GM18907 (cell line): Measurements from ENCODE around the gene VSIG10L.

Experiments
- ATAC-seq: cut with Tn5 transposase; IDR thresholded peaks from one replicate; pipeline ENCODE4 v1.9.1; 2021; ENCODE audit warnings: mild to moderate bottlenecking, moderate library complexity; ENCODE audit not compliant: unreplicated experiment

VSIG10L gene

DNA sequence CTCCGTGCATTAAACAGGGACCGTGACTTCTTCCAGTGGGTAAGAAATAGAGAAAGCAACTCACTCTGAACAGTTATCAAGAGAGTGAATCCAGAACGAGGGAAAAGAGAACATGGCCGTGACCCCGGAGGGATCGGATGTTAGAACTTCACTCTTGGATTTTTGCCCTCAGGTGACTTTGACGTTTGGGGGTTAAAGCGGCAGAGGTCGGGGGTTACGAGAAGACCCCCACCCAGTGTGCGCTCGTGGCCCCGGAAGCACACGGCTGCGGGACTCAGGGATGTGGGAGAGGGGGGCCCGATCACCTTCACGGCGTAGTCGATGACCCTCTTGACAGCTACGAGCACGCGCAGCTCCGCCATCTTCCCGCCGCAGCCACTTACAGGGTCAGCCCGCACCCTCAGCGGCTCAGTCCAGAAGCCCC, 24.0 kb upstream of the VSIG10L start, which contains the start of gene ETFB:
ETFB (minus strand) TSS at position 424 of the 424 bp plus-strand sequence; CDS start at position 362, 62 bp downstream.
- no peak for ATAC-seq

GRCh38 chr19:51365211-51365964, 23.4 kb upstream of the VSIG10L start:
- ATAC-seq = no peak

GRCh38 chr19:51364200-51365106, 22.5 kb upstream of the VSIG10L start:
- no peak for ATAC-seq

DNA sequence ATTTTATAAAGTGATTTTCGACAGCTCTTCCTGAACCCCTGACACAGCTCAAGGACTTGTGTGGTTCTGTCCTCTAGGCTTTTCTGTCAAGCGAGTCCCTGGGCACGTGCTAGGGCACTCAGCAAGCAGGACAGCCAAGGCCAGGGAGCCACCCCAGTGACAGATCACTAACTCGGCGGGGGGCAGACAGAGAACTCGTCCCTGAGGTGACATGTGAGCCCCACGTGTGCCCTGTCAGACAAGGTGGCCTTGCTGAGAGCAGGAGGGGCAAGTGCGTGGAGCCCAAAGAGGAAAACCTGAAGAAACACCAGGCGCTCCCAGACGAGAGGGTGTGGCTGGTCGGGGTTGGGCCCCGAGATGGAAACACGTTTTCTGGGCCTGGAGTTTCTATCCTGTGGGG, 19.3 kb upstream of the VSIG10L start:
- ATAC-seq = no peak

DNA sequence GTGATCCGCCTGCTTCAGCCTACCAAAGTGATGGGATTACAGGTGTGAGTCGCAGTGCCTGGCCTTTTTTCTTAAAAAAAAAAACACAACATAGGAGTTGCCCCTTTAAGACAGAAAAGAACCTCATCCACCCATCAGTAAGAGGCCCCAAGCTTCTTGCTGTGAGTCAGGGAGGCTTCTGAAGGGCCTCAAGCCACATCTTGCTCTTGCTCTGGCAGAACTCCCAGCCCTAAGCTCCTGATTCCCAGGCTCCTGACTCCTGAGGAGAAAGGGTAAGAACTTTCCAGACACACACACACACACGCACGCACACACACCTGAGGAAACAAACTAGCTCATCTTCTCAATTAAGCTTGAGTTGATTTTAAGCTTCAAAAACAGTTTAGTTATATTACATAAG, 17.4 kb upstream of the VSIG10L start:
- no peak for ATAC-seq

- no peak for ATAC-seq
Observed at GRCh38 chr19:51357952-51358351, 16.0 kb upstream of the VSIG10L start.

- no peak for ATAC-seq
Observed at GRCh38 chr19:51356159-51356801, 14.3 kb upstream of the VSIG10L start.

DNA sequence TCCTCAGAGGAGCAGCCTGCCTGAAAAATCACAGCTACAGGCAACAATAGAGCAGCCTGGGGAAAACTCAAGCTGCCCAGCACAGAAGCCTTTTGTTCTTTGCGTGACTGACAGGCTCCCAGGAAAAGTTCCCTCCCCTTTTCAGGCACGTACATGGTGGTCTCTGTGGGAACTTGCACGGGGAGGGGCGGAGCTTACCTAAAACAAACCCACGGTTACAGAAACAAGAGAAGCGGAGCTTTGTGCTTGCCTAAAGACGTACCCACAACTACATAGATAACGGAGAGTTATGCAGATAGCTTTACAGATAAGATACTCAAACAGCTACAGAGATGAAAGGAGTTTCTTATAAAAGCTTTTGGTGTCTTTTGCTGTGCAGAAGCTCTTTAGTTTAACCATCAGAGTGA, 12.8 kb upstream of the VSIG10L start:
- no peak for ATAC-seq

DNA sequence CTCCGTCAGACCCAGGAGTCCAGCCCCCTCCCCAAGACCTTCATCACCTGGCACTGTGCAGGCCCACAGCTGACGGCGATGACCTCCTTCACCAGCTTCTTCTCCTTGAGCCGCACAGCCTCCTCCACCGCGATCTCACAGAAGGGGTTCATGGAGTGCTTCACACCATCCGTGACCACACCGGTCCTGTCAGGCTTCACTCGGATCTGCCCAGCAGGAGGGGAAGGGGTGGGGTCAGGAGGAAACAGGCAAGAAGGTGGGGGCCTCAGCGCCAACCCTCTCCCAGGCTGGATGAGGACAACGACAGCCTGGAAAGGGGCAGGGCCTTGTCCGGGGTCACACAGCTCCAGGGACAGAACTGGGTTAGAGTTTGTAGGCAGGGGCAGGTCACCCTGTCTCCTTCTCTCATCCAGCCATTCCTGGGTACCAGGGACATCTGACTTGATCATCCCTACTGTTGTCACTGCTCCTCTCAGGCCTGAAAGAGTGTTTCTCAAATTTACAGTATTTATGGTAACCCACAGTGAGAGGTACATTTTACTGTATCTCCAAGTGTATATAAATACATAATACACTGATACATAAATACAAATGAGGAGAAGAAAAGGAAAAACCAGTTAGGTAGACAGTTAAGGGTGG, 12.3 kb upstream of the VSIG10L start:
- no peak for ATAC-seq

DNA sequence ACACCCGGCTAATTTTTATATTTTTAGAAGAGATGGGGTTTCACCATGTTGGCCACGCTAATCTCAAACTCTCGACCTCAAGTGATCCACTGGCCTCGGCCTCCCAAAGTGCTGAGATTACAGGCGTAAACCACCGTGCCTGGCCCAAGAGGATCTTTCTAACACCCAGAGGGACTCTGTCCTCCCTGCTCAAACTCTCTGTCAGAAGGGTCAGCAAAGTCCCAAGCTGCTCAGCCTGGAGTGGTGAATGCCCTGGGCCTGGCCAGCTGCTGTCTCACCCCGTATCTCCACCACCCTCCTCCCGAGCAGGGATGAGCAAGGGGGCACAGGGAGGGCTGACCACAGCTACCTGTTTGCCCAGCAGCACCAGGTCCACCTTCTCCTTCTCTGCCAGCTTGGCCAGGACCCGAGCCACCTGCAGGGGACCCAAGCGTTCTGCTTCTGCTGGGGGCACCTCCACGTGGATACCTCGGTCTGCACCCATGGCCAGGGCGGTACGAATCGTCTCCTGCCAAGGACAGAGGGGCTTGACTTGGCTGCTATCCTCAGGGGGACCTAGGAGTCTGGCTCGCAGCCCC, 10.9 kb upstream of the VSIG10L start:
- ATAC-seq = no peak

DNA sequence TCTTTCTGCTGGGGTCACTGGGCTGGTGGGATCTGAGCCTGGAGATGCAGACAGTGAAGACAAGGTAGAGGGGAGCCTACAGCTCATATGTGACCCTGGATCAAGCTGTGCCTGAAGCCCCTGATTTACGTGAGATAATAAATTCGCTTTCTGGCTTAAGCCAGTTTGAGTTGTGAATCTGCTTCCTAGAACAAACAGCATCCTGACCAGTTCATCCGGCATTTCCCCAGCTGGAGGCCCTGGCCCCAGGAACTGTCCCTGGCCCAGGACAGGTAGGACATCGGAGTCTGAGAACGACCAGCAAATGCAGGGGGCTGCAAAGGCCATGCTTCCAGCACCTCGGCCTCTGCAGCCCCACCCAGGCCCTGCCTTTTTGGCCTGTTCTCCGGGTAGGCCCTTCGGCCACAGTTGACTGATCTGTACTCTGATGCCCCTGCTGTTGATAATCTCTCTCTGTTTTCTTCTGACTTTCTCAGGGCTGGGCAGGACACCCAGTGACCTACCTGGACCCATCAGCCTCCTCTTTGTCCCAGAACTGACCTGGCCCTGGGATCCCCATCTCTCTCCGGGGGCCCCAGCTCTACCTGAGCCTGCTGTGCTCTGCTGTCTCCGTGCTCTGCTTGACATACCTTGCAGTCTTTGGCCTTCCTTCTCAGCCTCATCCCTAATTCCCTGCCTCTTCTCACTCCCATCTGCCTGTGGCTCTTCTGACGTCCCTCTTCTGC, 9.5 kb upstream of the VSIG10L start:
- no peak for ATAC-seq

GRCh38 chr19:51347209-51347928, 5.4 kb upstream of the VSIG10L start:
- ATAC-seq = no peak

GRCh38 chr19:51346742-51347141, 4.8 kb upstream of the VSIG10L start:
- no peak for ATAC-seq

DNA sequence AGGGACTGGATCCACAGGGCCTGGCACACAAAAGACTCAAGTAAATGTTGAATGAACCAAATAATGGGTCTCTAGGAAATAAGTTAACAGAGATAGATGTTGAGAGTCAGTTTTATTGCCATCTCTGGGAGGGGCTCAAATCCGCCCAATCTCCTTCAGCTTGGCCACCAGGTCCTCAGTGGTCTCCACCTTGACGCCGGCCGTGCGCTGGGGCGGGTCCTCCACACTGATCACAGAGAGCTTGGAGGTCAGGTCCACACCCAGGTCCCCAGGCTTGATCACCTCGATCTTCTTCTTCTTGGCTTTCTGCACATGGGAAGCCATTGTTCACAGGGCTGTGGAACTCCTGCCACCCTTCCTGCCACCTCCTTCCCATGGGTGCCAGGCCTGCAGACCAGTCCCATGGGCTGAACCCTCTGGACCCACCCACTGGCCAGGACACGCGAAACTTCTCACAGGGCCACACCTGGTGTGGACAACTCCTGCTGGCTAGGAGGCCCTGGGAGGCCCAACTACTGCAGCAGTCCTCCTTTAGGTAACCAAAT, 3.2 kb upstream of the VSIG10L start:
- ATAC-seq = no peak

- ATAC-seq = no peak
Observed at GRCh38 chr19:51342631-51343569, 961 bp upstream of the VSIG10L start.

GRCh38 chr19:51341066-51341465, 873 bp downstream of the VSIG10L start:
- no peak for ATAC-seq

DNA sequence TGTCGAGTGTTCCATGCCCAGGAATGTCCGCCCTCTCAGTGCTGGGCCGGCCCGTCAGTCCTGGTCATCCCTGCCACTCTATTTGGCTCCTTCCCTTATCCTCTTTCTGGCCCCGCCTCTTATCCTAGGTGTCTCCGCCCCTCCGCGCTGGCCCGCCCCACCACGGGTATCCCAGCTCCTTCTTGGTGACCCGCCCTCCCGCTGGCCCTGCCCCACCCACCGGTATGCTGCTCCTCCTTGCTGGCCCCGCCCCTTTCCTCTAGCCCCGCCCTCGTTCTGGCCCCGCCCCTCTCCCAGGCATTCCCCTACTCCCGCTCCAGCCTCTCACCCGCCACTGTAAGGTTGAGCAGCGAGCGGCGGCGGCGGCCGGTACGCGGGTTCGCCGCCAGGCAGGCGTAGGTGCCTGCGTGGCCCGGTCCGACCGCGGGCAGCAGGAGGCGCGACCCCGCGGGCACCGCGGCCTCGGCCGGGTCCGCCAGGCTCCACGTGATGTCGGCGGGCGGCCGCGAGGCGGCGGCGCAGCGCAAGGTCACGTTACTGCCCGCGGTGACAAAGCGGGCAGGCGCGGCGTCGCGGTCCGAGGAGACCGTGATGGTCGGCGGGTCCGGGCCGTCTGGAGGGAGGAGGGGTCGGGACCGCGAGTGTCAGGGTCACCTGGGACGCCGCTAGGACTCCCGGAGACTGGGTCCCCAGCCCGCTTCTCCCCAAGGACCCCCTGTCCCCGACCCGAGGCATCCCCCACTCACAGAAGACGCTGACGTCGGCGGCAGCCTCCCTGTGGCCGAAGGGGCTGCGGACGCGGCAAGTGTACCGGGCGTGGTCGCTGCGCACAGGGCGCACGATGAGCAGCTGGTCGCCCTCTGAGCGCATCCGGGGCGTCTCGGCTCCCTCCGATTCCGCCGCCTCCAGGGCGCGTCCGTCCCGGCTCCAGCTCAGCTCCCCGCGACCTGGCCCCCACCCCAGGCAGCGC, 2.0 kb downstream of the VSIG10L start:
- peak; percentile 45 for ATAC-seq
